ENCODE measurements around the gene KIAA1217. TPM values are rescaled to one million over a fixed set of nuclear protein-coding genes. Genes with fewer than 3 reads are reported as not detected.
"Not testable (repeated sequence)": the region's sequence is repeated elsewhere in the genome, so short reads cannot be mapped to it uniquely, and the experiment has no call there.

Gene KIAA1217
- total and polyA plus RNA-seq, 9 of the 15 experiments (the other 6 are each of a cell fraction or from before 2014, with no cell fraction given): 0.04 TPM; not detected in 8

- 2% methylated on average over 7 of the region's 7 CpGs for WGBS (ENCODE audit: insufficient coverage, low coverage, missing lambda C conversion rate)
- H3K9me3 ChIP-seq (replicated peaks; ENCODE audit: control insufficient read depth, insufficient read depth, low read depth, low read length); H2AFZ ChIP-seq (ENCODE audit: low read depth, low read length); POLR2A ChIA-PET; H3K27me3 ChIP-seq (ENCODE audit: control insufficient read depth in 2 of 2, insufficient read depth in 2 of 2, low read length in 2 of 2); H3K4me3 ChIP-seq; FAIRE-seq; CTCF ChIA-PET (ENCODE audit: low intra/inter-chr PET ratio); H4K20me1 ChIP-seq (replicated peaks; ENCODE audit: control insufficient read depth, insufficient read depth, low read length); H3K27ac ChIP-seq (ENCODE audit: extremely low read depth, low read depth, low read length); in situ Hi-C loops (cut with MboI); H3K79me2 ChIP-seq (ENCODE audit: control insufficient read depth, insufficient read depth, low read length); intact Hi-C loops (cut with micrococcal nuclease); BruUV-seq (replicated peaks); H3K9ac ChIP-seq (ENCODE audit: insufficient read depth in 1 of 2, low read depth in 2 of 2, low read length in 2 of 2); H3K4me1 ChIP-seq (replicated peaks in 1 of 2; ENCODE audit: control insufficient read depth in 2 of 2, insufficient read depth in 2 of 2, low read length in 2 of 2); ATAC-seq; H3K4me2 ChIP-seq (ENCODE audit: insufficient read depth, low read length); DNase-seq (ENCODE audit: extremely low read depth in 1 of 4, low spot score in 3 of 4); H3K36me3 ChIP-seq (ENCODE audit: control insufficient read depth, insufficient read depth, low read length); H3K9me1 ChIP-seq (ENCODE audit: control insufficient read depth, insufficient read depth, low read length): not testable (repeated sequence)
Measured at GRCh38 chr10:24337723-24338122, 128.8 kb downstream of the KIAA1217 start.

GRCh38 chr10:24339387-24339786, 130.4 kb downstream of the KIAA1217 start:
- in situ Hi-C loops (cut with MboI) (no loop called here), intact Hi-C loops (cut with micrococcal nuclease) (no loop called here)
- no peak overlapping the region for H3K4me2 ChIP-seq (ENCODE audit: insufficient read depth, low read length)
- H3K4me3 ChIP-seq: no peak overlapping the region
- H3K9me1 ChIP-seq (ENCODE audit: control insufficient read depth, insufficient read depth, low read length): no peaks in the 10 kb centered on the region
- no peaks in the 10 kb centered on the region for H3K36me3 ChIP-seq (ENCODE audit: control insufficient read depth, insufficient read depth, low read length)
- no TSS peak for BruUV-seq (replicated peaks)
- no peaks in the 10 kb centered on the region for H4K20me1 ChIP-seq (replicated peaks; ENCODE audit: control insufficient read depth, insufficient read depth, low read length)
- no peaks in the 10 kb centered on the region for H3K27me3 ChIP-seq (ENCODE audit: control insufficient read depth in 2 of 2, insufficient read depth in 2 of 2, low read length in 2 of 2)
- no peaks in the 10 kb centered on the region for H3K4me1 ChIP-seq (replicated peaks in 1 of 2; ENCODE audit: control insufficient read depth in 2 of 2, insufficient read depth in 2 of 2, low read length in 2 of 2)
- H3K27ac ChIP-seq (ENCODE audit: extremely low read depth, low read depth, low read length): no peak overlapping the region
- H3K79me2 ChIP-seq (ENCODE audit: control insufficient read depth, insufficient read depth, low read length): no peaks in the 10 kb centered on the region
- ATAC-seq: no peak
- no peak overlapping the region for H2AFZ ChIP-seq (ENCODE audit: low read depth, low read length)
- no peak overlapping the region for H3K9ac ChIP-seq (ENCODE audit: insufficient read depth in 1 of 2, low read depth in 2 of 2, low read length in 2 of 2)
- no peaks in the 10 kb centered on the region for H3K9me3 ChIP-seq (replicated peaks; ENCODE audit: control insufficient read depth, insufficient read depth, low read depth, low read length)
- no peak for FAIRE-seq
- 0% methylated on average over 1 of the region's 1 CpG for WGBS (ENCODE audit: insufficient coverage, low coverage, missing lambda C conversion rate)
- ChIA-PET POLR2A (no interaction called here), CTCF (ENCODE audit: low intra/inter-chr PET ratio) (no interaction called here)
- DNase-seq (ENCODE audit: extremely low read depth in 1 of 4, low spot score in 3 of 4): no peak
- no peak for TF ChIP-seq ILF3 (IDR thresholded peaks at IDR 0.05; ENCODE audit: borderline replicate concordance)
- TF ChIP-seq ATF4 (CRISPR knock-in tag; IDR thresholded peaks at IDR 0.05): no peak
- no peak for TF ChIP-seq KLF10 (CRISPR knock-in tag; IDR thresholded peaks at IDR 0.05)
- no peak for TF ChIP-seq POLR2AphosphoS5 (IDR thresholded peaks at IDR 0.05; ENCODE audit: control insufficient read depth, insufficient read depth, low read depth, low read length)
- no peak for TF ChIP-seq GATAD2A (IDR thresholded peaks at IDR 0.05)
- no peak for TF ChIP-seq ZNF140 (CRISPR knock-in tag; IDR thresholded peaks at IDR 0.05)
- TF ChIP-seq CTBP1 (IDR thresholded peaks at IDR 0.05; ENCODE audit: borderline replicate concordance): no peak
- TF ChIP-seq CREB3L1 (IDR thresholded peaks at IDR 0.05; ENCODE audit: borderline replicate concordance, low read depth): no peak
- no peak for TF ChIP-seq SMARCA5 (IDR thresholded peaks at IDR 0.05)
- no peak for TF ChIP-seq NR0B1 (IDR thresholded peaks at IDR 0.05; ENCODE audit: partially characterized antibody)
- no peak for TF ChIP-seq ETV6 (IDR thresholded peaks at IDR 0.05; ENCODE audit: borderline replicate concordance in 1 of 2, low read depth in 2 of 2, low read length in 1 of 2)
- TF ChIP-seq ETV6 (CRISPR knock-in tag; IDR thresholded peaks at IDR 0.05; ENCODE audit: borderline replicate concordance): no peak
- no peak for TF ChIP-seq FIP1L1 (IDR thresholded peaks at IDR 0.05; ENCODE audit: low read depth, low read length, poor library complexity, severe bottlenecking)
